ENCODE results near the gene VPS54. TPM values are rescaled to one million over a fixed set of nuclear protein-coding genes. Genes with fewer than 3 reads are reported as not detected.
"Not testable (repeated sequence)": the region's sequence is repeated elsewhere in the genome, so short reads cannot be mapped to it uniquely, and the experiment has no call there.

VPS54 gene
- total RNA-seq, 2 donors from 2014 or later = 12.8 to 19.7 TPM

- H3K4me1 Mint-ChIP-seq (ENCODE audit: low read depth in 2 of 2) = peaks cover 0 to 2% of the 10 kb centered on the region in 2 donors
- H3K27ac Mint-ChIP-seq = no peak overlapping the region
- ATAC-seq = no peak
- no peak overlapping the region for H3K4me3 Mint-ChIP-seq
- H3K27me3 Mint-ChIP-seq = no peaks in the 10 kb centered on the region
- H3K36me3 Mint-ChIP-seq = peaks cover 10% of the 10 kb centered on the region
- no peaks in the 10 kb centered on the region for H3K9me3 Mint-ChIP-seq
- DNase-seq (ENCODE audit: low spot score) = no peak
These were observed 43.6 kb downstream of the VPS54 start for GRCh38 chr2:63975437-63976124.

GRCh38 chr2:63975036-63975435, 44.2 kb downstream of the VPS54 start:
- not testable (repeated sequence) for H3K27me3 Mint-ChIP-seq; ATAC-seq; DNase-seq (ENCODE audit: low spot score); H3K4me3 Mint-ChIP-seq; H3K9me3 Mint-ChIP-seq; H3K27ac Mint-ChIP-seq; H3K4me1 Mint-ChIP-seq (ENCODE audit: low read depth in 2 of 2)
- H3K36me3 Mint-ChIP-seq = peaks cover 10% of the 10 kb centered on the region

- no peak for ATAC-seq
- H3K27me3 Mint-ChIP-seq = no peaks in the 10 kb centered on the region
- H3K4me1 Mint-ChIP-seq (ENCODE audit: low read depth in 2 of 2) = no peaks in the 10 kb centered on the region
- H3K36me3 Mint-ChIP-seq = peaks cover 8% of the 10 kb centered on the region
- no peak for DNase-seq (ENCODE audit: low spot score)
- H3K9me3 Mint-ChIP-seq = no peaks in the 10 kb centered on the region
- no peak overlapping the region for H3K4me3 Mint-ChIP-seq
- H3K27ac Mint-ChIP-seq = no peak overlapping the region
These were observed 57.0 kb downstream of the VPS54 start for GRCh38 chr2:63962186-63962585.

GRCh38 chr2:63950414-63950813, 68.8 kb downstream of the VPS54 start:
- Mint-ChIP-seq H3K36me3 (peaks cover 23% of the 10 kb centered on the region), H3K9me3 (no peaks in the 10 kb centered on the region)

GRCh38 chr2:63942788-63943187, 76.4 kb downstream of the VPS54 start:
- Mint-ChIP-seq H3K27ac (no peak overlapping the region), H3K9me3 (no peaks in the 10 kb centered on the region), H3K36me3 (peaks cover 19% of the 10 kb centered on the region), H3K27me3 (no peaks in the 10 kb centered on the region), H3K4me1 (ENCODE audit: low read depth in 2 of 2) (peaks cover 0 to 2% of the 10 kb centered on the region in 2 donors), H3K4me3 (no peak overlapping the region)
- ATAC-seq (no peak), DNase-seq (ENCODE audit: low spot score) (no peak)

More at GRCh38 chr2:63950414-63950813, 68.8 kb downstream of the VPS54 start:
- H3K4me1 Mint-ChIP-seq (ENCODE audit: low read depth in 2 of 2) = peaks cover 0 to 10% of the 10 kb centered on the region in 2 donors
- DNase-seq (ENCODE audit: low spot score) (no peak), ATAC-seq (no peak)
- H3K27me3 Mint-ChIP-seq = no peaks in the 10 kb centered on the region
- H3K27ac Mint-ChIP-seq = no peak overlapping the region
- no peak overlapping the region for H3K4me3 Mint-ChIP-seq

- not testable (repeated sequence) for ATAC-seq
- H3K36me3 Mint-ChIP-seq = peaks cover 42% of the 10 kb centered on the region
- peaks cover 10 to 25% of the 10 kb centered on the region in 2 donors for H3K4me1 Mint-ChIP-seq (ENCODE audit: low read depth in 2 of 2)
These were observed 87.1 kb downstream of the VPS54 start for GRCh38 chr2:63932104-63932503.

GRCh38 chr2:63926815-63927214, 92.4 kb downstream of the VPS54 start:
- no peaks in the 10 kb centered on the region for H3K27me3 Mint-ChIP-seq
- ATAC-seq (no peak), DNase-seq (ENCODE audit: low spot score) (no peak)
- no peaks in the 10 kb centered on the region for H3K9me3 Mint-ChIP-seq
- H3K4me1 Mint-ChIP-seq (ENCODE audit: low read depth in 2 of 2) = peaks cover 10 to 25% of the 10 kb centered on the region in 2 donors
- H3K27ac Mint-ChIP-seq = no peak overlapping the region
- peaks cover 42% of the 10 kb centered on the region for H3K36me3 Mint-ChIP-seq
- H3K4me3 Mint-ChIP-seq = no peak overlapping the region

More at GRCh38 chr2:63932104-63932503, 87.1 kb downstream of the VPS54 start:
- H3K9me3 Mint-ChIP-seq; H3K4me3 Mint-ChIP-seq; H3K27ac Mint-ChIP-seq; DNase-seq (ENCODE audit: low spot score); H3K27me3 Mint-ChIP-seq: not testable (repeated sequence)

GRCh38 chr2:63914311-63914710, 104.9 kb downstream of the VPS54 start:
- no peaks in the 10 kb centered on the region for H3K27me3 Mint-ChIP-seq
- H3K4me1 Mint-ChIP-seq (ENCODE audit: low read depth in 2 of 2) = no peaks in the 10 kb centered on the region
- no peaks in the 10 kb centered on the region for H3K9me3 Mint-ChIP-seq
- no peak overlapping the region for H3K4me3 Mint-ChIP-seq
- H3K36me3 Mint-ChIP-seq = peaks cover 21% of the 10 kb centered on the region
- DNase-seq (ENCODE audit: low spot score) (no peak), ATAC-seq (no peak)
- H3K27ac Mint-ChIP-seq = no peak overlapping the region

GRCh38 chr2:63903003-63903402, 116.2 kb downstream of the VPS54 start:
- no peak overlapping the region for H3K27ac Mint-ChIP-seq
- no peaks in the 10 kb centered on the region for H3K9me3 Mint-ChIP-seq
- no peak for ATAC-seq
- no peak for DNase-seq (ENCODE audit: low spot score)
- peaks cover 40% of the 10 kb centered on the region for H3K36me3 Mint-ChIP-seq
- H3K4me1 Mint-ChIP-seq (ENCODE audit: low read depth in 2 of 2) = peaks cover 3 to 8% of the 10 kb centered on the region in 2 donors
- H3K4me3 Mint-ChIP-seq = no peak overlapping the region
- no peaks in the 10 kb centered on the region for H3K27me3 Mint-ChIP-seq

GRCh38 chr2:63902149-63902548, 117.1 kb downstream of the VPS54 start:
- no peaks in the 10 kb centered on the region for H3K27me3 Mint-ChIP-seq
- H3K4me3 Mint-ChIP-seq = no peak overlapping the region
- peaks cover 41% of the 10 kb centered on the region for H3K36me3 Mint-ChIP-seq
- H3K9me3 Mint-ChIP-seq = no peaks in the 10 kb centered on the region
- no peak overlapping the region for H3K27ac Mint-ChIP-seq
- peaks cover 3 to 8% of the 10 kb centered on the region in 2 donors for H3K4me1 Mint-ChIP-seq (ENCODE audit: low read depth in 2 of 2)
- no peak for DNase-seq (ENCODE audit: low spot score)
- peak in 1 of 2 donors; percentile 44 for ATAC-seq

- no peaks in the 10 kb centered on the region for H3K9me3 Mint-ChIP-seq
- no peak for ATAC-seq
- H3K27me3 Mint-ChIP-seq = no peaks in the 10 kb centered on the region
- no peak overlapping the region for H3K27ac Mint-ChIP-seq
- no peak overlapping the region for H3K4me3 Mint-ChIP-seq
- H3K36me3 Mint-ChIP-seq = peaks cover 30% of the 10 kb centered on the region
- no peak for DNase-seq (ENCODE audit: low spot score)
- H3K4me1 Mint-ChIP-seq (ENCODE audit: low read depth in 2 of 2) = peaks cover 3 to 8% of the 10 kb centered on the region in 2 donors
These were observed 119.6 kb downstream of the VPS54 start for GRCh38 chr2:63899639-63900038.

GRCh38 chr2:63898839-63899238, 120.4 kb downstream of the VPS54 start:
- peaks cover 28% of the 10 kb centered on the region for H3K36me3 Mint-ChIP-seq
- H3K4me3 Mint-ChIP-seq = no peak overlapping the region
- H3K9me3 Mint-ChIP-seq = no peaks in the 10 kb centered on the region
- ATAC-seq (no peak), DNase-seq (ENCODE audit: low spot score) (no peak)
- no peak overlapping the region for H3K27ac Mint-ChIP-seq
- no peaks in the 10 kb centered on the region for H3K27me3 Mint-ChIP-seq
- peaks cover 3 to 8% of the 10 kb centered on the region in 2 donors for H3K4me1 Mint-ChIP-seq (ENCODE audit: low read depth in 2 of 2)

- no peak overlapping the region for H3K4me3 Mint-ChIP-seq
- no peaks in the 10 kb centered on the region for H3K9me3 Mint-ChIP-seq
- H3K36me3 Mint-ChIP-seq = peaks cover 15% of the 10 kb centered on the region
- DNase-seq (ENCODE audit: low spot score) (no peak), ATAC-seq (no peak)
- no peak overlapping the region for H3K27ac Mint-ChIP-seq
- H3K4me1 Mint-ChIP-seq (ENCODE audit: low read depth in 2 of 2) = no peaks in the 10 kb centered on the region
- H3K27me3 Mint-ChIP-seq = no peaks in the 10 kb centered on the region
These were observed 125.1 kb downstream of the VPS54 start for GRCh38 chr2:63894167-63894566.

GRCh38 chr2:63893163-63893562, 126.1 kb downstream of the VPS54 start:
- Mint-ChIP-seq H3K9me3 (no peaks in the 10 kb centered on the region), H3K27me3 (no peaks in the 10 kb centered on the region), H3K27ac (peak overlapping the region in 1 of 2 donors; percentile 18), H3K4me3 (no peak overlapping the region), H3K4me1 (ENCODE audit: low read depth in 2 of 2) (no peaks in the 10 kb centered on the region), H3K36me3 (peaks cover 14% of the 10 kb centered on the region)
- DNase-seq (ENCODE audit: low spot score) = no peak
- no peak for ATAC-seq
